GM12891 (cell line): ENCODE measurements around the gene ATG5.

ENCODE experiments used
- PAX5 ChIP-seq: IDR thresholded peaks from 2 replicates; pipeline ENCODE4 v1.6.1; 2011; ENCODE audit warnings: low read length, moderate library complexity, mild to moderate bottlenecking; ENCODE audit not compliant: insufficient read depth, severe bottlenecking
- POLR2A ChIP-seq: IDR thresholded peaks from 2 replicates; pipeline ENCODE4 v1.6.1; 2011; ENCODE audit warnings: low read depth, low read length, control low read depth
- POLR2AphosphoS5 ChIP-seq: IDR thresholded peaks from 2 replicates; pipeline ENCODE4 v1.6.1; 2011; ENCODE audit warnings: low read depth, low read length, control low read depth
- POU2F2 ChIP-seq: IDR thresholded peaks from 2 replicates; pipeline ENCODE4 v1.6.1; 2011; ENCODE audit warnings: low read depth, mild to moderate bottlenecking, control low read depth, low read length, moderate library complexity
- SPI1 ChIP-seq: IDR thresholded peaks from 2 replicates; pipeline ENCODE4 v1.6.1; 2011; ENCODE audit warnings: low read depth, low read length, control low read depth
- TAF1 ChIP-seq: IDR thresholded peaks from 2 replicates; pipeline ENCODE4 v1.6.1; 2011; ENCODE audit warnings: low read depth, low read length, control low read depth

- TF ChIP-seq POLR2A: no peak
- no peak for TF ChIP-seq POLR2AphosphoS5
- TF ChIP-seq SPI1: no peak
- TF ChIP-seq TAF1: no peak
- TF ChIP-seq PAX5: no peak
- TF ChIP-seq POU2F2: no peak
Observed at GRCh38 chr6:106168097-106168888, 157.3 kb downstream of the ATG5 start.
